Measurements from ENCODE around the gene TAS2R43.

GRCh38 chr12:11106288-11106687 lies 14.2 kb upstream of the TAS2R43 start:
- no peak for TF ChIP-seq POLR2AphosphoS5 (IDR thresholded peaks at IDR 0.05; ENCODE audit: low read depth, low read length)
- no peak for TF ChIP-seq POLR2A (IDR thresholded peaks at IDR 0.05; ENCODE audit: low read depth, low read length)

All from GM12891 (cell line).